Kidney (tissue), 14 donors: ENCODE results near the gene MAGEA8. TPM values are rescaled to one million over a fixed set of nuclear protein-coding genes. Genes with fewer than 3 reads are reported as not detected.

Experiments
- DNase-seq, 5 donors: peaks; one replicate each; pipeline ENCODE4 v3.0.0-alpha.2; 2013 to 2020
- FAIRE-seq: peaks from 2 replicates; lab custom pipeline; 2012; peaks lifted over from hg19 to GRCh38; lab: Jason Lieb, UNC
- H3K27ac ChIP-seq, 2 donors: one replicate each; pipeline ENCODE4 v1.7.0; 2013; ENCODE audit warnings: low read depth in 2 of 2, low read length in 2 of 2, inconsistent platforms in 1 of 2
- H3K27me3 ChIP-seq: one replicate; pipeline ENCODE4 v1.7.1; 2013; ENCODE audit warnings: low read length, inconsistent platforms; ENCODE audit not compliant: control insufficient read depth, insufficient read depth
- H3K36me3 ChIP-seq, 3 donors: one replicate each; pipeline versions ENCODE4 v1.7.0 to v1.7.1; 2013; ENCODE audit warnings: low read length in 3 of 3, control low read depth in 1 of 3, inconsistent platforms in 1 of 3; ENCODE audit not compliant: insufficient read depth in 3 of 3, control insufficient read depth in 2 of 3
- H3K4me1 ChIP-seq, 3 donors: one replicate each; pipeline versions ENCODE4 v1.7.0 to v1.7.1; 2013; ENCODE audit warnings: low read length in 3 of 3, inconsistent platforms in 1 of 3, low read depth in 1 of 3; ENCODE audit not compliant: control insufficient read depth in 2 of 3, insufficient read depth in 2 of 3
- H3K4me3 ChIP-seq, 3 donors: one replicate each; pipeline versions ENCODE4 v1.7.0 to v1.8.1; 2013; ENCODE audit warnings: low read length in 3 of 3, control low read depth in 1 of 3, inconsistent platforms in 1 of 3
- H3K9ac ChIP-seq, 3 donors: one replicate each; pipeline versions ENCODE4 v1.7.0 to v1.7.1; 2013; ENCODE audit warnings: low read length in 3 of 3, control low read depth in 1 of 3, inconsistent platforms in 1 of 3
- H3K9me3 ChIP-seq, 3 donors: one replicate each; pipeline versions ENCODE4 v1.7.0 to v1.7.1; 2013; ENCODE audit warnings: low read length in 3 of 3, control low read depth in 1 of 3, inconsistent platforms in 1 of 3; ENCODE audit not compliant: control insufficient read depth in 2 of 3, insufficient read depth in 1 of 3
- CTCF ChIP-seq: IDR thresholded peaks from 3 replicates; pipeline ENCODE4 v1.5.1; 2012; ENCODE audit warnings: mild to moderate bottlenecking, moderate library complexity, borderline replicate concordance; ENCODE audit not compliant: insufficient read depth; ENCODE audit errors: extremely low read depth
- intact Hi-C: fragments of 100-400 bp; cut with DNase I; formaldehyde crosslinking; loops from one replicate; pipeline ENCODE4 v1.11.1; 2022
- polyA plus RNA-seq: library from polyadenylated mRNA; stranded (reverse); fragments of 350-450 nt; fragmentation: Illumina TruSeq; extraction: RNeasy Lipid Tissue Mini Kit (QIAGEN cat#74804); gene quantifications from one replicate; pipeline ENCODE4 v1.2.3, GENCODE V29; 2014; ENCODE audit warnings: low read depth, low replicate concordance; ENCODE audit not compliant: insufficient read depth
- total RNA-seq: library from RNA; stranded (reverse); fragmentation: NEBNext Ultra II Directional; extraction: Animal tissue kit (Norgen Biotek cat#: 25700); gene quantifications from one replicate; pipeline ENCODE4 v1.2.1, GENCODE V29; 2021
- donor health status: control.
- donor health status: control.
- donor health status: control.
- donor health status: control.
- donor health status: control.
- donor health status: DM: yes; HTN: yes; CAD: no.
- donor health status: Normal renal cell carcinoma (clear cell type).

MAGEA8 gene
- total and polyA plus RNA-seq, 2 donors from 2014 or later, result not detected

GRCh38 chrX:149848855-149849254, 32.1 kb upstream of the MAGEA8 start:
- DNase-seq (no peak), FAIRE-seq (no peak)
- no peak for TF ChIP-seq CTCF
- Histone ChIP-seq H3K4me3 (no peak overlapping the region), H3K27me3 (no peaks in the 10 kb centered on the region), H3K27ac (no peak overlapping the region), H3K9ac (no peak overlapping the region), H3K4me1 (no peaks in the 10 kb centered on the region), H3K36me3 (no peaks in the 10 kb centered on the region), H3K9me3 (no peaks in the 10 kb centered on the region)
- intact Hi-C loops, result no loop called here

- Histone ChIP-seq H3K36me3 (no peaks in the 10 kb centered on the region), H3K27ac (no peak overlapping the region), H3K9ac (no peak overlapping the region), H3K27me3 (no peaks in the 10 kb centered on the region), H3K4me3 (no peak overlapping the region), H3K4me1 (no peaks in the 10 kb centered on the region), H3K9me3 (no peaks in the 10 kb centered on the region)
- DNase-seq (no peak), FAIRE-seq (no peak)
- intact Hi-C loops, result no loop called here
- no peak for TF ChIP-seq CTCF
These were observed 31.2 kb upstream of the MAGEA8 start for GRCh38 chrX:149849787-149850186.

- Histone ChIP-seq H3K4me1 (no peaks in the 10 kb centered on the region), H3K4me3 (no peak overlapping the region), H3K9me3 (no peaks in the 10 kb centered on the region), H3K27ac (no peak overlapping the region), H3K27me3 (no peaks in the 10 kb centered on the region), H3K9ac (no peak overlapping the region), H3K36me3 (no peaks in the 10 kb centered on the region)
- TF ChIP-seq CTCF, result no peak
- FAIRE-seq (no peak), DNase-seq (no peak)
- intact Hi-C loops, result no loop called here
These were observed 29.1 kb upstream of the MAGEA8 start for GRCh38 chrX:149851864-149852263.

DNA sequence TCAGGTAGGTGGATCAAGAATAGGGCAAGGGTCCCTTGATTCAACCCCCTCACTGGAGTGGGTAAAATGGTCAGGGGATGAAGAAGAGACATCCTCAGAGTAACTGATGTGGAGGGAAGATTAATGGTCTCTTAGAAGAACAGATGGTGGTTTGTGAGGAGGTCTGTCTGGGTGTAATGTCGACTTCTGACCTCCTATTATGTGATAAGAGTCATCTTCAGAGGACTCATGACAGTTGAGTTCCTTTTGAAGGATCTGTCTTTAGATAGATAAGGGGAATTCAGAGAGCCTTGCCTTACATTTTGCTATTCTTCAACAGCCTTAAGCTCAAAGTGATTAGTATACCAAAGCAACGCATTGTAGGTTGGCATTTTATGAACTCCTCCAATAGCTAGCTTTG, 27.1 kb upstream of the MAGEA8 start:
- H3K9me3 ChIP-seq, result no peaks in the 10 kb centered on the region
- no peak overlapping the region for H3K4me3 ChIP-seq
- no peak for TF ChIP-seq CTCF
- H3K36me3 ChIP-seq, result no peaks in the 10 kb centered on the region
- no peak overlapping the region for H3K27ac ChIP-seq
- H3K9ac ChIP-seq, result no peak overlapping the region
- DNase-seq (no peak), FAIRE-seq (no peak)
- H3K4me1 ChIP-seq, result no peaks in the 10 kb centered on the region
- H3K27me3 ChIP-seq, result no peaks in the 10 kb centered on the region
- intact Hi-C loops, result no loop called here
